HCT116 (cell line): ENCODE data around the gene ERBB4. TPM values are rescaled to one million over a fixed set of nuclear protein-coding genes. Genes with fewer than 3 reads are reported as not detected.

Source experiments
- ATAC-seq: fragments of 200-7000 bp; cut with Tn5 transposase; 2 replicates; pipeline ENCODE4 v1.9.1; 2020; ENCODE audit warnings: mild to moderate bottlenecking, moderate library complexity
- BruUV-seq: library from RNA; stranded (reverse); fragments of 400-500 nt; replicated peaks from 2 replicates; lab custom pipeline; 2021; lab: Mats Ljungman, UMichigan
- CTCF ChIA-PET: fragments of 300-600 bp; sonication (Branson Sonifier 250); formaldehyde crosslinking; loops from one replicate; lab custom pipeline; 2021; ENCODE audit warnings: antibody characterized with exemption; lab: Charles Lee
- POLR2A ChIA-PET: fragments of 300-600, 350-600 bp; sonication (Branson Sonifier 250); formaldehyde crosslinking; loops from one replicate; lab custom pipeline; 2021; ENCODE audit warnings: antibody characterized with exemption; lab: Charles Lee
- RAD21 ChIA-PET, 2 experiments: fragments of 300-600 bp; sonication (Branson Sonifier 250); formaldehyde crosslinking; loops; one replicate each; lab custom pipeline; 2023; ENCODE audit warnings: low total read pairs in 2 of 2; ENCODE audit not compliant: uncharacterized antibody in 2 of 2, unreplicated experiment in 2 of 2, low non-redundant PET in 1 of 2; lab: Charles Lee
- DNase-seq: peaks from one replicate; pipeline ENCODE4 v3.0.0-alpha.2; 2010; ENCODE audit warnings: low read depth, low spot score
- H2AFZ ChIP-seq: fragments of 200-600 bp; shearing (Covaris generic), sonication (generic); 2 replicates; pipeline ENCODE4 v1.6.1; 2017; ENCODE audit warnings: low read depth, mixed run types, mixed read lengths, antibody characterized with exemption, low read length; ENCODE audit not compliant: poor library complexity, severe bottlenecking
- H3K27ac ChIP-seq: 2 replicates; pipeline ENCODE4 v1.5.1; 2012; ENCODE audit warnings: low read depth, low read length
- H3K27me3 ChIP-seq: fragments of 200-600 bp; sonication (generic); 2 replicates; pipeline ENCODE4 v1.6.1; 2016; ENCODE audit warnings: mixed run types, low read length, mixed read lengths; ENCODE audit not compliant: insufficient read depth
- H3K36me3 ChIP-seq, 2 experiments: fragments of 200-500 bp in 1 of 2; fragments of 200-600 bp in 1 of 2; sonication (Bioruptor generic) in 1 of 2; sonication (generic) in 1 of 2; 2 replicates each; pipeline versions ENCODE4 v1.5.1 to v1.6.1; 2014 to 2016; ENCODE audit warnings: low read length in 2 of 2, inconsistent platforms in 1 of 2, mixed read lengths in 1 of 2, mixed run types in 1 of 2; ENCODE audit not compliant: insufficient read depth in 2 of 2, control insufficient read depth in 1 of 2
- H3K4me1 ChIP-seq, 2 experiments: fragments of 200-600 bp in 1 of 2; sonication (generic) in 1 of 2; 2 replicates each; pipeline versions ENCODE4 v1.5.1 to v1.6.1; 2012 to 2017; ENCODE audit warnings: low read length in 2 of 2, inconsistent platforms in 1 of 2, mild to moderate bottlenecking in 1 of 2, mixed read lengths in 1 of 2, mixed run types in 1 of 2, moderate library complexity in 1 of 2; ENCODE audit not compliant: insufficient read depth in 2 of 2, control insufficient read depth in 1 of 2
- H3K4me2 ChIP-seq: fragments of 200-600 bp; sonication (generic); 2 replicates; pipeline ENCODE4 v1.6.1; 2017; ENCODE audit warnings: mixed run types, low read length, mixed read lengths
- H3K4me3 ChIP-seq, 2 experiments: fragments of 200-600 bp in 1 of 2; sonication (generic) in 1 of 2; replicated peaks in 1 of 2; 2 replicates each; pipeline ENCODE4 v1.5.1; 2011 to 2016; ENCODE audit warnings: low read length in 2 of 2, control low read depth in 1 of 2, low read depth in 1 of 2, mild to moderate bottlenecking in 1 of 2, mixed read lengths in 1 of 2, mixed run types in 1 of 2
- H3K79me2 ChIP-seq: fragments of 200-600 bp; sonication (generic); 2 replicates; pipeline ENCODE4 v1.6.1; 2017; ENCODE audit warnings: mild to moderate bottlenecking, mixed run types, low read length, moderate library complexity, mixed read lengths; ENCODE audit not compliant: insufficient read depth
- H3K9ac ChIP-seq: fragments of 200-600 bp; sonication (generic); 2 replicates; pipeline ENCODE4 v1.6.1; 2016; ENCODE audit warnings: low read length, mixed read lengths
- H3K9me2 ChIP-seq: fragments of 200-600 bp; sonication (generic), shearing (Covaris generic); 2 replicates; pipeline ENCODE4 v1.6.1; 2017; ENCODE audit warnings: mixed run types, mild to moderate bottlenecking, moderate library complexity; ENCODE audit not compliant: insufficient read depth
- H3K9me3 ChIP-seq, 2 experiments: fragments of 200-500 bp in 1 of 2; fragments of 200-600 bp in 1 of 2; sonication (Bioruptor generic) in 1 of 2; sonication (generic) in 1 of 2; 2 replicates each; pipeline ENCODE4 v1.6.1; 2014 to 2017; ENCODE audit warnings: low read length in 2 of 2, mixed read lengths in 2 of 2, inconsistent platforms in 1 of 2, low read depth in 1 of 2, mild to moderate bottlenecking in 1 of 2, mixed run types in 1 of 2, moderate library complexity in 1 of 2; ENCODE audit not compliant: control insufficient read depth in 1 of 2, insufficient read depth in 1 of 2
- H4K20me1 ChIP-seq: fragments of 200-600 bp; sonication (generic), shearing (Covaris generic); 2 replicates; pipeline ENCODE4 v1.6.1; 2017; ENCODE audit warnings: mixed run types, mild to moderate bottlenecking, moderate library complexity; ENCODE audit not compliant: insufficient read depth
- ATF3 ChIP-seq: IDR thresholded peaks from 2 replicates; pipeline ENCODE4 v1.6.1; 2012
- CBX3 ChIP-seq: IDR thresholded peaks from 2 replicates; pipeline ENCODE4 v1.6.1; 2012; ENCODE audit warnings: low read depth
- CEBPB ChIP-seq: IDR thresholded peaks from 2 replicates; pipeline ENCODE4 v1.6.1; 2012; ENCODE audit warnings: low read depth
- ELF1 ChIP-seq: IDR thresholded peaks from 2 replicates; pipeline ENCODE4 v1.6.1; 2012; ENCODE audit warnings: low read depth, borderline replicate concordance
- EZH2 ChIP-seq: fragments of 200-600 bp; sonication (generic); IDR thresholded peaks from 2 replicates; pipeline ENCODE4 v1.6.1; 2017; ENCODE audit warnings: antibody characterized with exemption, mixed run types
- EZH2phosphoT487 ChIP-seq: fragments of 200-600 bp; IDR thresholded peaks from 2 replicates; pipeline ENCODE4 v1.6.1; 2018; ENCODE audit warnings: antibody characterized with exemption, borderline replicate concordance
- FOSL1 ChIP-seq: IDR thresholded peaks from 2 replicates; pipeline ENCODE4 v1.6.1; 2012; ENCODE audit warnings: low read depth
- MAX ChIP-seq: IDR thresholded peaks from 2 replicates; pipeline ENCODE4 v1.6.1; 2012
- POLR2A ChIP-seq: IDR thresholded peaks from 2 replicates; pipeline ENCODE4 v1.7.0; 2011; ENCODE audit warnings: borderline replicate concordance; ENCODE audit not compliant: insufficient read depth, insufficient read length; ENCODE audit errors: extremely low read depth
- RAD21 ChIP-seq: IDR thresholded peaks from 2 replicates; pipeline ENCODE4 v1.6.1; 2012; ENCODE audit warnings: low read depth, mild to moderate bottlenecking
- SP1 ChIP-seq: IDR thresholded peaks from 2 replicates; pipeline ENCODE4 v1.6.1; 2012; ENCODE audit warnings: low read depth
- SRF ChIP-seq: IDR thresholded peaks from 2 replicates; pipeline ENCODE4 v1.6.1; 2012; ENCODE audit warnings: low read depth
- TCF7L2 ChIP-seq: IDR thresholded peaks from 2 replicates; pipeline ENCODE4 v1.7.0; 2011; ENCODE audit warnings: borderline replicate concordance, inconsistent platforms; ENCODE audit not compliant: insufficient read depth, insufficient read length; ENCODE audit errors: extremely low read depth
- ZBTB33 ChIP-seq: IDR thresholded peaks from 2 replicates; pipeline ENCODE4 v1.6.1; 2011; ENCODE audit warnings: mild to moderate bottlenecking, low read length, moderate library complexity; ENCODE audit not compliant: insufficient replicate concordance; ENCODE audit errors: extremely low read depth
- ZFX ChIP-seq: fragments of 450-650 bp; IDR thresholded peaks from 2 replicates; pipeline ENCODE4 v1.6.1; 2017
- ZNF274 ChIP-seq: fragments of 200-500 bp; sonication (Bioruptor generic); IDR thresholded peaks from 2 replicates; pipeline ENCODE4 v1.6.1; 2014; ENCODE audit warnings: mild to moderate bottlenecking, low read depth, low read length, inconsistent platforms
- intact Hi-C: fragments of 100-400 bp; cut with micrococcal nuclease; formaldehyde crosslinking; loops from 2 replicates; pipeline ENCODE4 v1.10.0; 2022
- total RNA-seq: library from RNA; stranded (reverse); gene quantifications from one replicate; pipeline ENCODE4 v1.2.1, GENCODE V29; 2021; ENCODE audit not compliant: unreplicated experiment

Gene ERBB4
- total RNA-seq, 1 experiment from 2014 or later, result 0.10 TPM

GRCh38 chr2:211690736-211691135, 847.9 kb downstream of the ERBB4 start:
- intact Hi-C loops, result no loop called here
- H3K4me3 ChIP-seq, result no peak overlapping the region
- H3K79me2 ChIP-seq, result no peaks in the 10 kb centered on the region
- no peaks in the 10 kb centered on the region for H3K9me2 ChIP-seq
- ChIA-PET RAD21 (no interaction called here), POLR2A (no interaction called here), CTCF (no interaction called here)
- no peak for DNase-seq
- TF ChIP-seq FOSL1 (no peak), ELF1 (no peak), ZNF274 (no peak), ZBTB33 (no peak), EZH2 (no peak), CBX3 (no peak), ZFX (no peak), SP1 (no peak), SRF (no peak), ATF3 (no peak), MAX (no peak), EZH2phosphoT487 (no peak), TCF7L2 (no peak), RAD21 (no peak), CEBPB (no peak), POLR2A (no peak)
- no peak overlapping the region for H3K27ac ChIP-seq
- no TSS peak for BruUV-seq
- H3K9me3 ChIP-seq, result no peaks in the 10 kb centered on the region
- H3K36me3 ChIP-seq, result no peaks in the 10 kb centered on the region
- H2AFZ ChIP-seq, result no peak overlapping the region
- H3K9ac ChIP-seq, result no peak overlapping the region
- no peaks in the 10 kb centered on the region for H4K20me1 ChIP-seq
- H3K27me3 ChIP-seq, result no peaks in the 10 kb centered on the region
- no peak for ATAC-seq
- no peak overlapping the region for H3K4me2 ChIP-seq
- no peaks in the 10 kb centered on the region for H3K4me1 ChIP-seq
